Stimulated activated CD8-positive, alpha-beta memory T cell treated with anti-CD3 and anti-CD28 coated beads, Interleukin-7, amount 100 ng/mL, for 1 hour (primary cell): ENCODE results near the gene CTTNBP2NL.
"Not testable (repeated sequence)": the region's sequence is repeated elsewhere in the genome, so short reads cannot be mapped to it uniquely, and the experiment has no call there.

ENCODE experiments used
- DNase-seq, 2 donors: peaks; one replicate each; pipeline ENCODE4 v3.0.0-alpha.2; 2020; ENCODE audit warnings: low read depth in 2 of 2

CTTNBP2NL gene

DNA sequence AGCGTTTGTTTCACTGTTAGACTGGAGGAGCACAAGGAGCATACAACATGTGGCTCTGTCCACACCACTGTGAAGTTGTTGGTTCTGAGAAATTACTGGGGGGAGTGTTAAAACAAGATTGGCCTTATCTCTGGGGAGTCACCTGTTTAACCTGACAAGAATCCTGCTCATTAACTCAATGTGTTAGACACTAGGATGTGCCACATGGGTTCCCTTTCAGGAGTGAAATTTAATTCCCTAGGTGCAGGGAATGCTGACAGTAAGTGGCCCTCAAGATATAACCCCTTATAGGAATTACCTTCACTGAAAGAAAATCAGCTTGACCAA, 66.9 kb downstream of the CTTNBP2NL start:
- DNase-seq = no peak

DNA sequence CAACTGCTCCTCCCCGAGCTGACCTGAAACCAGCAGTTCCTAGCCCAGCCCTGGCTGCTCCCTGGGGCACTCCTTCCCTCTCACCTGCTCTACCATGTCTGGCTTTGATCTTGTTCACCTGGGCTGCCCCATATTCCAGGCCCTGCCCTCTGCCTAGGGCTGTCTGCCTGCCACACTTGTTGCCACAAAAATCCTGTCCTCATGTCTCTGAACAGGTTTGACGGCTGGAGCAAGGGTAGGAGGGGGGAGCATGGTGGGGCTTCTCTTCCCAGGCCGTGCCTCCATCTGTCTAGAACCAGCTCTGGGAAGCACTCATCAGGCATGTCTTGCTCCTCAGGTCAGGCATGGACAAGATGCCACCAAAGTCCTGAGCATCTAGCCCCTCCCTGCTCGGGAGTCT, 68.5 kb downstream of the CTTNBP2NL start:
- no peak for DNase-seq

DNA sequence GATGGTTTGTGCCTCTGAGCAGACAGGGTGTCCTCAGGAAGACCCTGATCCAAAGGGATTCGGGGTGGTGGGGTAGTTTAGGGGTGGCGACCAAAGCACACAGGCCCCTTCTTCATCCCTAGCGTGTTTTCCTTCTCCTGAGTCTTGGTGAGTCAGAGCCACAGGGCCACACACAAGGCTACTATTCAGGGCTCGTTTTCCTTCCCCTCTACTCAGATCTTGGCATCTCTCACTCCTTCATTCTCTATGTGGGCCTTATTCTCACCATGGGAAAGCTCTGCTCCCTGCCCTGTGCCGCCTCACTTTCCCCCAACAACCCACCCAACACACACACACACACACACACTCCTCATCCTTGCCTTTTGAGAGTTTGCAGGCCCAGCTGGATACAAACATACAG, 69.1 kb downstream of the CTTNBP2NL start:
- DNase-seq = no peak

DNA sequence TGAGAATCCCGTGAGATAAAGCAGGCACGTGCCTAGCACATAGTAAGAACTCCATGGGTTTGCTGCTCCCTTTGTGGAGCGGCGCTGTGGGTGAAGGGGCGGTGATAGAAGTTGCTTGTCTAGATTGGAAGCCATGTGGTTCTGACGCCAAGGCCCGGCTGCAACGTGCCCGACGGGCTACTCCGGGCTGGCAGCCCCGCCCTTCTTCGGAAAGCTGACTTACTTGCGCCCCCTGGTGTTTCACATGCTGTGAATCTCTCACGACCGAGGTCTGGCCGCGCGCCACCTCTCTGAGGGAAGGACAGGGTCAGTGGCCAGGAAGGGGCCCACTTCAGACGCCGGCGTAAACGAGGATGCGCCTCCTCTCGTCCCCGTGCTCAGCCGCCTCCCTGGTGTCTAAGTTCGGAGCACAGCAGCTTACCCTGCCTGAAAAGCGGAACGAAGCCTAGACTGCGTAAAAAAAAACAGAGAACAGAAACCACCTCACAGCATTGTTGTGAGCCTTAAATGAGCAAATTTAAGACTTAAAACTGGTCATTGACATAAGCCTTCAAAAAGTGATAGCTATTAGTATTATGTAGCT, 70.2 kb downstream of the CTTNBP2NL start:
- peak; percentile 60 to 69 for DNase-seq

DNA sequence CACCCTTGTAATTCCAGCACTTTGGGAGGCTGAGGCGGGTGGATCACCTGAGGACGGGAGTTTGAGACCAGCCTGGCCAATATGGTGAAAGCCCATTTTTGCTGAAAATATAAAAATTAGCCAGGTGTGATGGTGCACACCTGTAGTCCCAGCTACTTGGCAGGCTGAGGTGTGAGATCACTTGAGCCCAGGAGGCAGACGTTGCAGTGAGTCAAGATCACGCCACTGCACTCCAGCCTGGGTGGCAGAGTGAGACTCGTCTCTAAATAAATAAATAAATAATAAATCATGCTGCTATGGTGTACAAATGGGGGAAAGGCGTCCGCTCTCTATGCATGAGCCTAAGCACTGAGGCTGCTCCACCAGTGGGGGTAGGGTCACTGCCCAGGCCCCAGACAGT, 74.3 kb downstream of the CTTNBP2NL start:
- DNase-seq = not testable (repeated sequence)

GRCh38 chr1:112470966-112471365, 75.0 kb downstream of the CTTNBP2NL start:
- no peak for DNase-seq

- DNase-seq = no peak
Observed at GRCh38 chr1:112472142-112472541, 76.1 kb downstream of the CTTNBP2NL start.

DNA sequence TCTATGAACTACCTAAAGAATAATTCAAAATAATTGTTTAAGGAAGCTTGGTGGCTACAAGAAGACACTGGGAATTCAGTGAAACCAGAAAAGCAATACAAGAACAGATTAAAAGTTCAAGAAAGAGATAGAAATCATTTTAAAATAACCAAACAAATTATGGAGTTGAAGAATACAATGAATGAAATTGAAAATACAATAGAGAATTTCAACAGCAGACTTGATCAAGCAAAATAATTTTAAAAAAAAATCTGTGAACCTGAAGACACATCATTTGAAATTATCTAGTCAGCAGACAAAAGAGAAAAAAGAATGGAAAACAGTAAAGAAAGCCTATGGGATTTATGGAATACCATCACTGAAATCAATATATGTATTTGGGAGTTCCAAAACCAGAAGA, 81.5 kb downstream of the CTTNBP2NL start:
- no peak for DNase-seq

DNA sequence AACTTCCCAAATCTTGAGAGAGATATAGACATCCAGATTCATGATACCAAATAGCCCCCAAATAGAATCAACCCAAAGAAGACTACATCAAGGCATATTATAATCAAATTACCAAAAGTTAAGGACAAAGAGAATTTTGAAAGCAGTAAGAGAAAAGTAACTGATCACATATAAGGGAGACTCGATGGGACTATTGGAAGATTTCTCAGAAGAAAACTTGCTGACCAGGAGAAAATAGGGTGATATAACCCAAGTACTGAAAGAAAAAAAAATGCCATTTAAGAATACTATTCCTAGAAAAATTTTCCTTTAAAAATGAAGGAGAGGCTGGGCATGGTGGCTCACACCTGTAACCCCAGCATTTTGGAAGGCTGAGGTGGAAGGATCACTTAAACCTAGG, 82.3 kb downstream of the CTTNBP2NL start:
- no peak for DNase-seq

DNA sequence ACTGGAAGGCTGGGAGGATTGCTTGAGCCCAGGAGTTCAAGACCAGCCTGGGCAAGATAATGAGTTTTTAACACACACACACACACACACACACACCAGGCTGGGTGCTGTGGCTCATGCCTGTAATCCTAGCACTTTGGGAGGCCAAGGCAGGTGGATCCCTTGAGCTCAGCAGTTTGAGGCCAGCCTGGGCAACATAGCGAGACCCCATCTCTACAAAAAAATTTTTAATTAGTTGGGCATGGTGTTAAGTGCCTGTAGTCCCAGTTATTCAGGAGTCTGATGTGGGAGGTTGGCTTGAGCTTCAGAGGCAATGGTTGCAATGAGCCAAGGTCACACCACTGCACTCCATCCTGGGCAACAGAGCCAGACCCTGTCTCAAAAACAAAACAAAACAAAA, 90.0 kb downstream of the CTTNBP2NL start:
- DNase-seq = not testable (repeated sequence)

- DNase-seq = not testable (repeated sequence)
Observed at GRCh38 chr1:112487686-112488085, 91.7 kb downstream of the CTTNBP2NL start.

DNA sequence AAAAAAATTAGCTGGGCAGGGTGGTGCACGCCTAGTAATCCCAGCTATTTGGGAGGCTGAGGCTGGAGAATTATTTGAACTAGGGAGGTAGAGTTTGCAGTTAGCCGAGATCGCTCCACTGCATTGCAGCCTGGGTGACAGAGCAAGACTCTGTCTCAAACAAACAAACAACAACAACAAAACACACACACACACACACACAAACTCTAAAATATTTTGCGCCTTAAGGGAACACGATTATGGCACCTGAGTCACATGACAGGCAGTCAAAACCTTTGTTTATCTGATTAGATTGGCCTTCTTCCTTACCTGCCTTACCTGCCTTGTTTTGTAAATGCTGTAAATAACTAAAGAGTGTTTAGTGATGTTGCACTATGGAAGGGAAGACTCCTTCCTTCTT, 92.1 kb downstream of the CTTNBP2NL start:
- no peak for DNase-seq

DNA sequence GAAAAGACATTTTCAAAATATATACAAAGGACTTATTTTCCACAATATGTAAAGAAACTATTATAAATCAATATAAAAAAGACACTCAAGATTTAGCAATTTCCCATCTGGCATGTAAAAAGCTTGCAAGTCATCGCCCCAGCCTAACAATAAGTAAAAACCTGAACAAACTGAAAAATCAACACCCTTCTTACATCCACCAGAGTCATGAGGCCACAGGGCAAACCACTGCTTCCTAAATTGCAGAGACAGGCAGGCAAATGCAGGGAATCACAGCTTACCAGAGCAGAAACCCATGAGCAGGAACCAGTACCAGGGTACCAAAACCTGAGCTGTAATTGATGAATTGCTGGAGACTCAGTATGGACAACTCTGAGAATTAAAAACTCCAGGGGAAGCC, 96.1 kb downstream of the CTTNBP2NL start:
- no peak for DNase-seq

- DNase-seq = no peak
Observed at GRCh38 chr1:112493351-112493750, 97.3 kb downstream of the CTTNBP2NL start.

DNA sequence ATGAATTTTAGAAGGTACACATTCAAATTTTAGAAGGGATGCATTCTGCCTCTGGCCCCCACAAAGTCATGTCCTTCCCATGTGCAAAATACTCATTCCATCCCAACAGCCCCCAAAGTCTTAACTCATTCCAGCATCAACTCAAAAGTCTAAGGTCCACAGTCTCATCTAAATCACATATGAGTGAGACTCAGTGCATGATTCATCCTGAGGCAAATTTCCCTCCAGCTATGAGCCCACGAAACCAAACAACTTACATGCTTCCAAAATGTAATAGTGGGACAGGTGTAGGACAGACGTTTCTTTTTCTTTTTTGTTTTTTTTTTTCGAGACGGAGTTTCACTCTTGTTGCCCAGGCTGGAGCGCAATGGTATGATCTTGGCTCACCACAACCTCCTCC, 100.3 kb downstream of the CTTNBP2NL start:
- DNase-seq = no peak

- peak in 1 of 2 donors; percentile 14 for DNase-seq
Observed at GRCh38 chr1:112501810-112502641, 106.0 kb downstream of the CTTNBP2NL start.

DNA sequence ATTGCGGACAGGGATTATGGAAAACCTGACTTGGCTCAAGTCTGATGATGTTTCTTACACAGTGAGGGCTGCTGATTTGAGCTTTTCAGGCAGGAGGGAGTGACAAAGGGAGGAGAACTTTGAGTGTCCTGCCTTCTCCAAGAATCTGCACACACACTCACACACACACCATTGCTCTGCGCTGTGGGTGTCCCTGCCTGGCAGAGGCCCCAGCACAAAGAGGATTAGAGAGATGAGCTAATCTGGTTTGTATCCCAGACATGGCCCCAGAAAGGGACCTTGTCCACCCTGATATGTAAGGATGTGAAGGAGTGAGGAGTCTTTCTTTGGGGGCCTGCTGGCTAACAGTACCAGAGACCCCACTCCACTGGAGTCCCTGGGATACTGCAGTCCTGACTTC, 106.8 kb downstream of the CTTNBP2NL start:
- DNase-seq = no peak

GRCh38 chr1:112504001-112504660, 108.1 kb downstream of the CTTNBP2NL start:
- no peak for DNase-seq

DNA sequence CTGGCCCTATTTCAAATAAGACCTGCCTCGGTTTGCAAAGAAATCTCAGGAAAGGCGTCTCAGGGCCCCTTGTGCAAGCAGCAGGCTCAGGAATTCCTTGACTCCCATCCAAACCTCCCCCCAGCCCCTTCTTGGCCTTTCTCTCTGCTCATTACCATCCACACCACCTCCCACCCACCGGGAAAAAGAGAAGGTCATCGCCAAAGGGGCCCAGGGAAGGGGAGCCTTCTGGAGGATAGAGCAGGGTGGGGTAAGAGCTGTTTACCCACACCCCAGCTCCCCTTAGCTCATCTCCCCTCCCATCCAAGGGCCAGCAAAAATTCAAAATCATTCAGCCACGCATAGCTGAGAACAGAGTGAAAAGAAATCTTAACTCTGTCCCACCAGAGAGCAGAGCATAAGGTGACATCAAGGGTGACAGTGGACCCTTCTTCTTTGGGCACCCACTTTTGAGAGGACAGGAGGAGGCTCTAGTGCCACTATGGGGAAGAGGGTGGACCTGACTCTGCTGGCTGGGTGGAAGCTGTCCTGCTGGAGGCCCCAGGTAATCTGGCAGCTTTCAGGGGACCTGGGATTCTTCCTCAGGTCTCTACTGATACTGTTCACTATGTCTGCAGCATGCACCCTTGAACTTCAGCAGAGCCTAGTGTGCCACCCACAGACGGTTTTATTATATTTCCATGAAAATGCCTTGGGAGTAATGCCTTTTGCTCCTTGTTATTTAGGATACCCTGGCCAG, 108.8 kb downstream of the CTTNBP2NL start:
- no peak for DNase-seq

- no peak for DNase-seq
Observed at GRCh38 chr1:112505400-112505785, 109.4 kb downstream of the CTTNBP2NL start.

DNA sequence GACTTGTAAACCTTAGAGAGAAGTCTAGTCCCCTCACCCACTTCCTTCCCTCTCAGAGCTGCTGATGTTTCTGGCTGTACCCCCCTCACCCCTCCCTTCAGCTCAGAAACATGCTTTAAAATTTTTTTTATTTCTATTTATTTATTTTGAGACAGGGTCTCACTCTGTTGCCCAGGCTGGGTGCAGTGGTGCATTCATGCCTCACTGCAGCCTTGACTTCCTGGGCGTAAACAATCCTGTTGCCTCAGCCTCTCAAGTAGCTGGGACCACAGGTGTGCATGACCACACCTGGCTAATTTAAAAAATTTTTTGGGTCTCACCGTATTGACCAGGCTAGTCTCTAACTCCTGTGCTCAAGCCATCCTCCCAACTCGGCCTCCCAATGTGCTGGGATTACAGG, 109.9 kb downstream of the CTTNBP2NL start:
- no peak for DNase-seq

- DNase-seq = no peak
Observed at GRCh38 chr1:112506306-112506705, 110.3 kb downstream of the CTTNBP2NL start.
